Measurements from ENCODE around the gene AMN1.

Gene AMN1

GRCh38 chr12:31647086-31647491, 81.7 kb downstream of the AMN1 start:
- TF ChIP-seq CTCF (IDR thresholded peaks at IDR 0.05; ENCODE audit: low read depth, low read length, missing control alignments): no peak
- DNase-seq (ENCODE audit: extremely low read depth, low read depth): no peak
- H3K4me3 ChIP-seq (replicated peaks; ENCODE audit: low read depth, low read length): no peak overlapping the region

- no peak overlapping the region for H3K4me3 ChIP-seq (replicated peaks; ENCODE audit: low read depth, low read length)
- DNase-seq (ENCODE audit: extremely low read depth, low read depth): no peak
- TF ChIP-seq CTCF (IDR thresholded peaks at IDR 0.05; ENCODE audit: low read depth, low read length, missing control alignments): no peak
These were observed 82.9 kb downstream of the AMN1 start for GRCh38 chr12:31645924-31646323.

- TF ChIP-seq CTCF (IDR thresholded peaks at IDR 0.05; ENCODE audit: low read depth, low read length, missing control alignments): no peak
- DNase-seq (ENCODE audit: extremely low read depth, low read depth): no peak
- H3K4me3 ChIP-seq (replicated peaks; ENCODE audit: low read depth, low read length): no peak overlapping the region
These were observed 84.3 kb downstream of the AMN1 start for GRCh38 chr12:31644536-31644935.

GRCh38 chr12:31641509-31642090, 87.2 kb downstream of the AMN1 start:
- TF ChIP-seq CTCF (IDR thresholded peaks at IDR 0.05; ENCODE audit: low read depth, low read length, missing control alignments): no peak
- H3K4me3 ChIP-seq (replicated peaks; ENCODE audit: low read depth, low read length): no peak overlapping the region
- no peak for DNase-seq (ENCODE audit: extremely low read depth, low read depth)

GRCh38 chr12:31634620-31635019, 94.2 kb downstream of the AMN1 start:
- H3K4me3 ChIP-seq (replicated peaks; ENCODE audit: low read depth, low read length): no peak overlapping the region
- no peak for DNase-seq (ENCODE audit: extremely low read depth, low read depth)
- no peak for TF ChIP-seq CTCF (IDR thresholded peaks at IDR 0.05; ENCODE audit: low read depth, low read length, missing control alignments)

- no peak overlapping the region for H3K4me3 ChIP-seq (replicated peaks; ENCODE audit: low read depth, low read length)
- DNase-seq (ENCODE audit: extremely low read depth, low read depth): no peak
- TF ChIP-seq CTCF (IDR thresholded peaks at IDR 0.05; ENCODE audit: low read depth, low read length, missing control alignments): no peak
These were observed 95.4 kb downstream of the AMN1 start for GRCh38 chr12:31633464-31633863.

GRCh38 chr12:31631809-31632208, 97.0 kb downstream of the AMN1 start:
- no peak overlapping the region for H3K4me3 ChIP-seq (replicated peaks; ENCODE audit: low read depth, low read length)
- DNase-seq (ENCODE audit: extremely low read depth, low read depth): no peak
- TF ChIP-seq CTCF (IDR thresholded peaks at IDR 0.05; ENCODE audit: low read depth, low read length, missing control alignments): no peak
